ENCODE data around the gene FBXL3. TPM values are rescaled to one million over a fixed set of nuclear protein-coding genes. Genes with fewer than 3 reads are reported as not detected.

FBXL3 gene
- polyA plus RNA-seq, 1 donor (not counting 4 experiments of a cell fraction or from before 2014, with no cell fraction given): 25.4 TPM

- peaks cover 10% of the 10 kb centered on the region for H3K4me1 ChIP-seq (ENCODE audit: control insufficient read depth, extremely low read depth, insufficient read depth, low read length)
- H3K4me2 ChIP-seq (ENCODE audit: control insufficient read depth, extremely low read depth, insufficient read depth, low read depth, low read length): no peak overlapping the region
- no peaks in the 10 kb centered on the region for H3K27me3 ChIP-seq (ENCODE audit: control insufficient read depth, extremely low read depth, insufficient read depth, low read length)
- H3K4me3 ChIP-seq (ENCODE audit: control insufficient read depth in 2 of 3, extremely low read depth in 1 of 3, insufficient read depth in 2 of 3, low read depth in 1 of 3, low read length in 3 of 3): no peak overlapping the region
- no peaks in the 10 kb centered on the region for H3K36me3 ChIP-seq (ENCODE audit: control insufficient read depth in 2 of 2, extremely low read depth in 1 of 2, insufficient read depth in 2 of 2, low read length in 2 of 2)
- TF ChIP-seq EZH2 (IDR thresholded peaks at IDR 0.05; ENCODE audit: low read length) (no peak), CTCF (optimal IDR thresholded peaks at IDR 0.05 in 1 of 3, IDR thresholded peaks at IDR 0.05 in 1 of 3, conservative IDR thresholded peaks at IDR 0.05 in 1 of 3; ENCODE audit: extremely low read depth in 1 of 3, insufficient read depth in 2 of 3, low read length in 3 of 3) (no peak)
- no peak overlapping the region for H3K27ac ChIP-seq (ENCODE audit: control insufficient read depth, insufficient read depth, low read length)
- no peaks in the 10 kb centered on the region for H3K9me3 ChIP-seq (ENCODE audit: control insufficient read depth, low read depth, low read length)
- H3K79me2 ChIP-seq (ENCODE audit: control insufficient read depth, insufficient read depth, low read length): no peaks in the 10 kb centered on the region
- no peak overlapping the region for H3K9ac ChIP-seq (ENCODE audit: control insufficient read depth, extremely low read depth, insufficient read depth, low read length)
- H2AFZ ChIP-seq (ENCODE audit: control insufficient read depth, low read length): no peak overlapping the region
- H4K20me1 ChIP-seq (ENCODE audit: control insufficient read depth, extremely low read depth, insufficient read depth, low read length): no peaks in the 10 kb centered on the region
- DNase-seq (ENCODE audit: low read depth, low spot score): no peak
- FAIRE-seq: no peak
- no peaks in the 10 kb centered on the region for H3K9me1 ChIP-seq (ENCODE audit: control insufficient read depth, extremely low read depth, insufficient read depth, low read length)
- dilution Hi-C loops (cut with MboI; ENCODE audit: extremely low pct_ligation_motif_present, low sequenced_read_pairs): no loop called here
Measured at GRCh38 chr13:76968041-76968440, 58.9 kb downstream of the FBXL3 start.

GRCh38 chr13:76967031-76967430 lies 59.9 kb downstream of the FBXL3 start:
- no peaks in the 10 kb centered on the region for H3K9me3 ChIP-seq (ENCODE audit: control insufficient read depth, low read depth, low read length)
- no peak overlapping the region for H3K4me2 ChIP-seq (ENCODE audit: control insufficient read depth, extremely low read depth, insufficient read depth, low read depth, low read length)
- H3K9me1 ChIP-seq (ENCODE audit: control insufficient read depth, extremely low read depth, insufficient read depth, low read length): no peaks in the 10 kb centered on the region
- no peak overlapping the region for H3K27ac ChIP-seq (ENCODE audit: control insufficient read depth, insufficient read depth, low read length)
- FAIRE-seq: no peak
- no peak for DNase-seq (ENCODE audit: low read depth, low spot score)
- H3K27me3 ChIP-seq (ENCODE audit: control insufficient read depth, extremely low read depth, insufficient read depth, low read length): no peaks in the 10 kb centered on the region
- H3K4me1 ChIP-seq (ENCODE audit: control insufficient read depth, extremely low read depth, insufficient read depth, low read length): peaks cover 10% of the 10 kb centered on the region
- dilution Hi-C loops (cut with MboI; ENCODE audit: extremely low pct_ligation_motif_present, low sequenced_read_pairs): no loop called here
- no peak overlapping the region for H2AFZ ChIP-seq (ENCODE audit: control insufficient read depth, low read length)
- no peak overlapping the region for H3K4me3 ChIP-seq (ENCODE audit: control insufficient read depth in 2 of 3, extremely low read depth in 1 of 3, insufficient read depth in 2 of 3, low read depth in 1 of 3, low read length in 3 of 3)
- H4K20me1 ChIP-seq (ENCODE audit: control insufficient read depth, extremely low read depth, insufficient read depth, low read length): no peaks in the 10 kb centered on the region
- no peak overlapping the region for H3K9ac ChIP-seq (ENCODE audit: control insufficient read depth, extremely low read depth, insufficient read depth, low read length)
- TF ChIP-seq EZH2 (IDR thresholded peaks at IDR 0.05; ENCODE audit: low read length): no peak
- no peak for TF ChIP-seq CTCF (optimal IDR thresholded peaks at IDR 0.05 in 1 of 3, IDR thresholded peaks at IDR 0.05 in 1 of 3, conservative IDR thresholded peaks at IDR 0.05 in 1 of 3; ENCODE audit: extremely low read depth in 1 of 3, insufficient read depth in 2 of 3, low read length in 3 of 3)
- no peaks in the 10 kb centered on the region for H3K79me2 ChIP-seq (ENCODE audit: control insufficient read depth, insufficient read depth, low read length)
- H3K36me3 ChIP-seq (ENCODE audit: control insufficient read depth in 2 of 2, extremely low read depth in 1 of 2, insufficient read depth in 2 of 2, low read length in 2 of 2): no peaks in the 10 kb centered on the region
